Measurements from ENCODE around the gene JAZF1. TPM values are rescaled to one million over a fixed set of nuclear protein-coding genes. Genes with fewer than 3 reads are reported as not detected.

JAZF1 gene
- total RNA-seq, 2 experiments from 2014 or later: 3.3 to 4.0 TPM

DNA sequence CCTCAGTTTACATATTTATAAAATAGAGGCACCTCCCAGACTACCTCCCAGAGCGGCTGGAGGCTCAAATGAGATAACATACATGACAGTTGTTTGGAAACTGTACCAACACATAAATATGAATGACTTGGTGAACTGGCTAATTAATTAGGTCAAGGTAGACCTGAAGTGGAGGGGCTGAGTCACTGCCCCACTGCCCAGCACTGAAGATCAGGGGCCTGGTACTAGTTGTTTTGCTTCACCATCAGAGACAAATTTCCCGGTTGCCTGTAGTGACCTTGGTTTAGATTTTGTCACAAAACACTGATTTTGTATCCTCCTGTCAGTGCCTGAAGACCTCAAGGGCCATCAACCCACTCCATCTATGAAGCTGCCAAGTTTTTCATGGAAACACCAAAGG is 41.8 kb downstream of the JAZF1 start:
- Mint-ChIP-seq H3K27me3 (no peaks in the 10 kb centered on the region), H3K36me3 (ENCODE audit: low read depth) (no peaks in the 10 kb centered on the region), H3K27ac (no peak overlapping the region), H3K4me1 (ENCODE audit: low read depth) (peaks cover 8% of the 10 kb centered on the region), H3K9me3 (no peaks in the 10 kb centered on the region), H3K4me3 (no peak overlapping the region)
- POLR2A ChIA-PET: no interaction called here
- DNase-seq: no peak
- intact Hi-C loops (cut with micrococcal nuclease): no loop called here
- TF ChIP-seq, protein P1, sequence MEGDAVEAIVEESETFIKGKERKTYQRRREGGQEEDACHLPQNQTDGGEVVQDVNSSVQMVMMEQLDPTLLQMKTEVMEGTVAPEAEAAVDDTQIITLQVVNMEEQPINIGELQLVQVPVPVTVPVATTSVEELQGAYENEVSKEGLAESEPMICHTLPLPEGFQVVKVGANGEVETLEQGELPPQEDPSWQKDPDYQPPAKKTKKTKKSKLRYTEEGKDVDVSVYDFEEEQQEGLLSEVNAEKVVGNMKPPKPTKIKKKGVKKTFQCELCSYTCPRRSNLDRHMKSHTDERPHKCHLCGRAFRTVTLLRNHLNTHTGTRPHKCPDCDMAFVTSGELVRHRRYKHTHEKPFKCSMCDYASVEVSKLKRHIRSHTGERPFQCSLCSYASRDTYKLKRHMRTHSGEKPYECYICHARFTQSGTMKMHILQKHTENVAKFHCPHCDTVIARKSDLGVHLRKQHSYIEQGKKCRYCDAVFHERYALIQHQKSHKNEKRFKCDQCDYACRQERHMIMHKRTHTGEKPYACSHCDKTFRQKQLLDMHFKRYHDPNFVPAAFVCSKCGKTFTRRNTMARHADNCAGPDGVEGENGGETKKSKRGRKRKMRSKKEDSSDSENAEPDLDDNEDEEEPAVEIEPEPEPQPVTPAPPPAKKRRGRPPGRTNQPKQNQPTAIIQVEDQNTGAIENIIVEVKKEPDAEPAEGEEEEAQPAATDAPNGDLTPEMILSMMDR (IDR thresholded peaks at IDR 0.05): no peak
- ATAC-seq: no peak
- CTCF ChIA-PET: no interaction called here

DNA sequence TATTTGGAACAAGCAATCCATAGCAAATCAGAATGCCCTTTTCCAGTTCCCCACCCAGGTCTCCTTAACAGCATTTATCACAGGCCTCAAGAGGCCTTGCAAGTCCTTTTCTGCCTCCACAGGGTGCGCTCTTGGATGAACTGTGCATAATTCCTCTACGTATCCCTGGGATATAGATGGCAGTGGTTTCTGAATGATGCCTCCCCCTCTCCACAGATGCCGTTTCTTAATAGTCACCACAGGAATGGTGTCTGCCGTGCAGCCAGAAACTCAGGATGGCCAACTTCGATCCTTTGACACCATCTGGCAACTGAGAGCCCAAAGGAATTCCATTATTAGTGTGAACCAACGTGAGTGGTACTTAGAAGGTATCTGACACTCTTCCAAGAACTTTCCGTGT is 43.1 kb downstream of the JAZF1 start:
- ChIA-PET POLR2A (no interaction called here), CTCF (no interaction called here)
- DNase-seq (no peak), ATAC-seq (no peak)
- Mint-ChIP-seq H3K27ac (no peak overlapping the region), H3K36me3 (ENCODE audit: low read depth) (no peaks in the 10 kb centered on the region), H3K27me3 (no peaks in the 10 kb centered on the region), H3K9me3 (no peaks in the 10 kb centered on the region), H3K4me1 (ENCODE audit: low read depth) (peaks cover 12% of the 10 kb centered on the region), H3K4me3 (no peak overlapping the region)
- TF ChIP-seq, protein P1 (IDR thresholded peaks at IDR 0.05): no peak
- intact Hi-C loops (cut with micrococcal nuclease): no loop called here

DNA sequence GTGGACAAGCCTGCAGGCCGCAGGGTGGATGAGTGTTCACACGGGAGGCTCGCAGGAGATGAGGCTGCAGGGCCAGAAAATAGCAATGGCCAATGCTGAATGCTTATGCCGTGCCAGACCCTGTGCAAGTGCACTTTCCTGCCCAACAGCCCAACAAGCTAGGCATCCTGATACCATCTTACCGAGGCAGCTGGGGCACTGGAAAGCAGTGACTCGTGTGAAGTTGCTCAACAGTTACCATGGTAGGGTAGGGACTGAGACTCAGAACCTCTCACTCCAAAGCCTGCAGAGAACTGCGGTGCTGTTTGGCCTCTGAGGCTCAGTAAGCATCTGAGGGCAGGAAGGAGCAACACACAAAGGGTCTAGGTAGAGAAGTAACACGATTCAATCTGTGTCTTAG is 43.7 kb downstream of the JAZF1 start:
- no peak for ATAC-seq
- no peak for DNase-seq
- Mint-ChIP-seq H3K4me3 (no peak overlapping the region), H3K27me3 (no peaks in the 10 kb centered on the region), H3K36me3 (ENCODE audit: low read depth) (no peaks in the 10 kb centered on the region), H3K9me3 (no peaks in the 10 kb centered on the region), H3K27ac (no peak overlapping the region), H3K4me1 (ENCODE audit: low read depth) (peaks cover 12% of the 10 kb centered on the region)
- CTCF ChIA-PET: no interaction called here
- TF ChIP-seq, protein P1 (IDR thresholded peaks at IDR 0.05): no peak
- POLR2A ChIA-PET: no interaction called here
- intact Hi-C loops (cut with micrococcal nuclease): no loop called here

DNA sequence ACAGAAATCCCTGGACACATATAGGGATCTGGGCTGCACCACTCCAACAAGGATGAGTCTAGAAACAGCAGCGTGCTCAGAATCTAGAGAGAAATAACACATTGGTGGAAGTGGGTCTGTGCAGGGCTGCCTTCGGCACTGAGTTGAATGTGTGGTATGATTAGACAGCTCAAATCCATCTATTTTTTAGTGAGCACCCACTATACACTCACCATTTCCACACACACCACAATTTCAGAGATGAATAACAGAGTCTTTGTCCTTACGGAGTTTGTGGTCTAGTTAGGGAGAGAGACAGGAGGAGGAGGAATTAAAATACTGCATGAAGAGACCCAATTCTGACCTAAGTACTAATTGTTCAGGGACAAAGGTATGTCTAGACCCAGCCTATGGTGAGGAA is 44.2 kb downstream of the JAZF1 start:
- ChIA-PET POLR2A (no interaction called here), CTCF (interaction anchor here (1.5 kb wide), 1 partner anchor 43 kb away, joined by 3 read pairs; no protein-coding TSS in a partner anchor)
- Mint-ChIP-seq H3K36me3 (ENCODE audit: low read depth) (no peaks in the 10 kb centered on the region), H3K27ac (no peak overlapping the region), H3K4me1 (ENCODE audit: low read depth) (peaks cover 12% of the 10 kb centered on the region), H3K27me3 (no peaks in the 10 kb centered on the region), H3K9me3 (no peaks in the 10 kb centered on the region), H3K4me3 (no peak overlapping the region)
- ATAC-seq (no peak), DNase-seq (no peak)
- TF ChIP-seq, protein P1 (IDR thresholded peaks at IDR 0.05): no peak
- intact Hi-C loops (cut with micrococcal nuclease): no loop called here

DNA sequence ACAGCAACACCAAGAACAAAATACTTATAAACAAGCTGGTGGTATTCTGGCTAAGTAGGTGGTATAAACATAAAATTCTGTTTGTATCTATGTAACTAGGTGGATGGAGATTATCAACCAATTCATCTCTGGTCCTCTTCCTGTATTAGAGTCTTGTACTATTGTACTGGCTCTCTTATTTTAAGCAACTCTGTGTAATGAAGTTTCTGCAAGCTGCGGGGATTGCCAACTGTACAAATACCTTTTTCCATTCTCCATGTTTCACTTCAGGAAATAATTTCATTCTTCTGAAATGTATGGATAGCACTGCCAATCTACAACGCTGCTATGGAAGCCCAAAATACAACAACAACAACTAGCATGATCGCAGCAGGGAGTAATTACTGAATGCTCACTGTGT is 44.8 kb downstream of the JAZF1 start:
- no peak overlapping the region for H3K27ac Mint-ChIP-seq
- no peak for DNase-seq
- ATAC-seq: no peak
- TF ChIP-seq, protein P1 (IDR thresholded peaks at IDR 0.05): no peak
- peaks cover 12% of the 10 kb centered on the region for H3K4me1 Mint-ChIP-seq (ENCODE audit: low read depth)
- intact Hi-C loops (cut with micrococcal nuclease): no loop called here
- CTCF ChIA-PET: interaction anchor here (1.5 kb wide), 1 partner anchor 42 kb away, joined by 3 read pairs; no protein-coding TSS in a partner anchor
- no peaks in the 10 kb centered on the region for H3K36me3 Mint-ChIP-seq (ENCODE audit: low read depth)
- POLR2A ChIA-PET: no interaction called here
- no peaks in the 10 kb centered on the region for H3K9me3 Mint-ChIP-seq
- H3K4me3 Mint-ChIP-seq: no peak overlapping the region
- no peaks in the 10 kb centered on the region for H3K27me3 Mint-ChIP-seq

Measured in activated CD8-positive, alpha-beta T cell treated with anti-CD3 and anti-CD28 coated beads for 36 hours (primary cell).